Erythroblast (primary cell): ENCODE data around the gene RAB3A.

Experiments
- GATA1 ChIP-seq: IDR thresholded peaks from 2 replicates; pipeline ENCODE4 v1.6.1; 2011; ENCODE audit warnings: low read depth, mild to moderate bottlenecking, control low read depth, low read length, moderate library complexity
- POLR2A ChIP-seq: IDR thresholded peaks from 2 replicates; pipeline ENCODE4 v1.6.1; 2011; ENCODE audit warnings: mild to moderate bottlenecking, low read length

DNA sequence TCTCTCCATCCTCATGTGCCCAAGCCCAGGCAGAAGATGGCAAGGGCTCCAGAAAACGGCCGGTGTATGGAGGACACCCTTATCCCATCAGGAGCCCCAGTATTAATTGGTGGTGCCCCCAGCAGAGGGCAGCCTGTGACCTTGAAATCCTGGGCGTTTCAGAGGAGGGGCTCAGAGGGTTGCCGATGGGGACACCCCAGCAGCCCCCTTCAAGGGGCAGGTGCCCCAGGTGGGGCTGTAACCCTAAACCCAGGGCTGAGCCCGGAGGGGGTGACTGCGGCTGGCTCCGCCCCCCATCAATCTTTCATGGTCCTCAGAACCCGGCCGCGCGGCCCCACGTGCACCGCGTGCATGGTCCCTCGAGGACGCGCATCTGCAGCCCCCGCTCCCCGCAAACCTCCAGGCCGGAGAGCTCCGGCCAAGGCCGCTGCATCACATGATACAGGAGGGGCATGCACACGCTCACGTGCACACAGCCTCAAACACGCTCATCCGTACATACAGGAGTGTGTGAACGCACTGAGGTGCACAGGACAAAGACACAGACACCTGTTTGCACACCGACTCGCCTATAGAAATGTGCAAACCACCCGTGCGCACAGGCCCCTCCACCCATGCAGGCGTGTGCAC lies 949 bp downstream of the RAB3A start:
- TF ChIP-seq POLR2A: no peak
- no peak for TF ChIP-seq GATA1
